A673 (cell line): Measurements from ENCODE around the gene PBXIP1. TPM values are rescaled to one million over a fixed set of nuclear protein-coding genes. Genes with fewer than 3 reads are reported as not detected.
A peak's percentile ranks its signal among the peaks of the same experiment; 100 is the strongest.

ENCODE experiments used
- Bru-seq: library from RNA; stranded (reverse); fragments of 400-500 nt; gene quantifications from one replicate; lab custom pipeline; 2021; lab: Mats Ljungman, UMichigan
- BruChase-seq, 2 experiments: library from RNA; stranded (reverse); fragments of 400-500 nt; gene quantifications; one replicate each; lab custom pipeline; 2021; lab: Mats Ljungman, UMichigan
- BruUV-seq: library from RNA; stranded (reverse); fragments of 400-500 nt; replicated peaks from 2 replicates; lab custom pipeline; 2021; lab: Mats Ljungman, UMichigan
- CTCF ChIA-PET: fragments of 300-600 bp; sonication (Branson Sonifier 250); formaldehyde crosslinking; loops from one replicate; lab custom pipeline; 2022; ENCODE audit warnings: antibody characterized with exemption; lab: Charles Lee
- POLR2A ChIA-PET: fragments of 300-600 bp; sonication (Branson Sonifier 250); formaldehyde crosslinking; loops from one replicate; lab custom pipeline; 2022; ENCODE audit warnings: antibody characterized with exemption; ENCODE audit not compliant: low non-redundant PET; lab: Charles Lee
- DNase-seq: peaks from one replicate; pipeline ENCODE4 v3.0.0-alpha.2; 2015; ENCODE audit warnings: low spot score
- H3K27ac ChIP-seq: fragments of 200-600 bp; sonication (generic); 2 replicates; pipeline ENCODE4 v1.5.1; 2016; ENCODE audit warnings: mixed run types, low read depth, mild to moderate bottlenecking, mixed read lengths, antibody characterized with exemption, low read length; ENCODE audit not compliant: poor library complexity, severe bottlenecking
- H3K27me3 ChIP-seq: fragments of 200-600 bp; sonication (generic); replicated peaks from 2 replicates; pipeline ENCODE4 v1.6.1; 2017; ENCODE audit warnings: mixed run types, low read depth, mild to moderate bottlenecking, mixed read lengths, antibody characterized with exemption, low read length; ENCODE audit not compliant: insufficient read depth, poor library complexity
- H3K36me3 ChIP-seq: fragments of 200-600 bp; sonication (generic); 2 replicates; pipeline ENCODE4 v1.6.1; 2016; ENCODE audit warnings: mixed run types, mild to moderate bottlenecking, mixed read lengths, antibody characterized with exemption, low read length; ENCODE audit not compliant: insufficient read depth, poor library complexity, severe bottlenecking
- H3K4me1 ChIP-seq: fragments of 200-600 bp; sonication (generic); 2 replicates; pipeline ENCODE4 v1.6.1; 2017; ENCODE audit warnings: mixed run types, mild to moderate bottlenecking, mixed read lengths, antibody characterized with exemption, low read length; ENCODE audit not compliant: insufficient read depth, poor library complexity, severe bottlenecking
- H3K4me3 ChIP-seq: fragments of 200-600 bp; sonication (generic); 2 replicates; pipeline ENCODE4 v1.5.1; 2016; ENCODE audit warnings: low read depth, mixed run types, mild to moderate bottlenecking, mixed read lengths, low read length; ENCODE audit not compliant: poor library complexity, severe bottlenecking
- H3K9me3 ChIP-seq: fragments of 200-600 bp; sonication (generic); 2 replicates; pipeline ENCODE4 v1.6.1; 2016; ENCODE audit warnings: mixed run types, low read depth, mild to moderate bottlenecking, mixed read lengths, antibody characterized with exemption, low read length; ENCODE audit not compliant: poor library complexity, severe bottlenecking
- CTCF ChIP-seq: fragments of 300-800, 200-600 bp; sonication (generic); conservative IDR thresholded peaks from 2 replicates; pipeline ENCODE4 v1.5.1; 2017; ENCODE audit warnings: low read depth, mild to moderate bottlenecking, antibody characterized with exemption, low read length, moderate library complexity, mixed read lengths
- EZH2 ChIP-seq: fragments of 200-600 bp; sonication (generic); IDR thresholded peaks from 2 replicates; pipeline ENCODE4 v1.6.1; 2017; ENCODE audit warnings: borderline replicate concordance, low read depth, mild to moderate bottlenecking, mixed read lengths, antibody characterized with exemption, low read length; ENCODE audit not compliant: poor library complexity, severe bottlenecking
- intact Hi-C: fragments of 100-400 bp; cut with micrococcal nuclease; formaldehyde crosslinking; loops from one replicate; pipeline ENCODE4 v1.10.0; 2022; ENCODE audit not compliant: unreplicated experiment
- long read RNA-seq: library from polyadenylated mRNA; stranded (forward); transcript quantifications from one replicate; pipeline ENCODE4 v2.0.0, GENCODE V29; 2022
- total RNA-seq: library from RNA; stranded (reverse); gene quantifications from 2 replicates; pipeline ENCODE4 v1.2.3, GENCODE V29; 2021

Gene PBXIP1
- total RNA-seq, result 12.7 and 20.8 TPM in 2 replicates
- Bru-seq, nascent RNA, result percentile 56 among the genes with signal in this experiment
- BruChase-seq, experiment 1, labeled RNA remaining after a 2-hour chase, result percentile 61 among the genes with signal in this experiment
- BruChase-seq, experiment 2, labeled RNA remaining after a 6-hour chase, result percentile 68 among the genes with signal in this experiment
- long read RNA-seq, transcript PBXIP1-202 (11 exons, 3,212 nt), result major isoform, 9 of 14 reads
- long read RNA-seq, partial matches to known transcripts, result 0 of 14 reads
- long read RNA-seq, other reads (novel, unspliced or antisense), result 5 of 14 reads

GRCh38 chr1:154955718-154956543 is at the start of gene PBXIP1:
Gene PBXIP1, minus strand, starts transcription at chr1:154956099. Its CDS starts 2,378 bp downstream, at chr1:154953721.
- Histone ChIP-seq H3K9me3 (no peaks in the 10 kb centered on the region), H3K4me1 (peaks cover 19% of the 10 kb centered on the region), H3K4me3 (peak within 1 kb of the TSS; percentile 51), H3K27ac (peak within 1 kb of the TSS; percentile 77), H3K36me3 (peaks cover 18% of the 10 kb centered on the region), H3K27me3 (no peaks in the 10 kb centered on the region)
- intact Hi-C loops, result no loop called here
- peak; percentile 96 for DNase-seq
- CTCF ChIA-PET, result interaction anchor here (0.5 to 2.4 kb wide), 13 partner anchors 10 to 158 kb away, joined by 3 to 17 read pairs (median 3); partner anchors contain the start of gene SHC1
- POLR2A ChIA-PET, result interaction anchor here (0.6 kb wide), 1 partner anchor 20 kb away, joined by 3 read pairs; the partner anchor contains the start of gene PMVK
- BruUV-seq, result no TSS peak
- TF ChIP-seq EZH2, result no peak
- TF ChIP-seq CTCF, result peak; percentile 54

- POLR2A ChIA-PET, result interaction anchor here (1.3 kb wide), 1 partner anchor 12 kb away, joined by 4 read pairs; no protein-coding TSS in a partner anchor
- peaks cover 15% of the 10 kb centered on the region for H3K4me1 ChIP-seq
- TF ChIP-seq EZH2 (no peak), CTCF (no peak)
- CTCF ChIA-PET, result interaction anchor here (0.7 kb wide), 1 partner anchor 14 kb away, joined by 9 read pairs; no protein-coding TSS in a partner anchor
- H3K4me3 ChIP-seq, result peak overlapping the region; percentile 70
- no TSS peak for BruUV-seq
- DNase-seq, result no peak
- H3K36me3 ChIP-seq, result no peaks in the 10 kb centered on the region
- H3K9me3 ChIP-seq, result no peaks in the 10 kb centered on the region
- peak overlapping the region; percentile 89 for H3K27ac ChIP-seq
- no peaks in the 10 kb centered on the region for H3K27me3 ChIP-seq
- intact Hi-C loops, result no loop called here
Measured at GRCh38 chr1:155005076-155006011, 49.4 kb upstream of the PBXIP1 start.
